ENCODE measurements around the gene PIGBOS1.

PIGBOS1 gene

DNA sequence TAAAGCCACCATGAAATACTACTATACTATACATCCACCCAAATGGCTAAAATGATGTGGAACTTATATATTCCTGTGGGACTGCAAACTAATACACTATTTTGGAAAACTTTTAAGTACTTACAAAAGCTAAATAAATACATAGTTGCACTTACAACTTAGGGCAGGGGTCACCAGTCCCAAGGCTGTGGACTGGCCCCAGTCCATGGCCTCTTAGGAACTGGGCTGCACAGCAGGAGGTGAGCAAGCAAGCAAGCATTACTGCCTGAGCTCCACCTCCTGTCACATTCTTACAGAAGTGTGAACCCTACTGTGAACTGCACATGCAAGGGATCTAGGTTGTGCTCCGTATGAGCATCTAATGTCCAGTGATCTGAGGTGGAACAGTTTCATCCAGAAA is 18.2 kb upstream of the PIGBOS1 start:
- DNase-seq (ENCODE audit: low read depth): no peak
- TF ChIP-seq, protein P1, sequence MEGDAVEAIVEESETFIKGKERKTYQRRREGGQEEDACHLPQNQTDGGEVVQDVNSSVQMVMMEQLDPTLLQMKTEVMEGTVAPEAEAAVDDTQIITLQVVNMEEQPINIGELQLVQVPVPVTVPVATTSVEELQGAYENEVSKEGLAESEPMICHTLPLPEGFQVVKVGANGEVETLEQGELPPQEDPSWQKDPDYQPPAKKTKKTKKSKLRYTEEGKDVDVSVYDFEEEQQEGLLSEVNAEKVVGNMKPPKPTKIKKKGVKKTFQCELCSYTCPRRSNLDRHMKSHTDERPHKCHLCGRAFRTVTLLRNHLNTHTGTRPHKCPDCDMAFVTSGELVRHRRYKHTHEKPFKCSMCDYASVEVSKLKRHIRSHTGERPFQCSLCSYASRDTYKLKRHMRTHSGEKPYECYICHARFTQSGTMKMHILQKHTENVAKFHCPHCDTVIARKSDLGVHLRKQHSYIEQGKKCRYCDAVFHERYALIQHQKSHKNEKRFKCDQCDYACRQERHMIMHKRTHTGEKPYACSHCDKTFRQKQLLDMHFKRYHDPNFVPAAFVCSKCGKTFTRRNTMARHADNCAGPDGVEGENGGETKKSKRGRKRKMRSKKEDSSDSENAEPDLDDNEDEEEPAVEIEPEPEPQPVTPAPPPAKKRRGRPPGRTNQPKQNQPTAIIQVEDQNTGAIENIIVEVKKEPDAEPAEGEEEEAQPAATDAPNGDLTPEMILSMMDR (IDR thresholded peaks at IDR 0.05; ENCODE audit: insufficient read depth, low read depth, low read length, missing control alignments): no peak
- no peak overlapping the region for H3K4me3 ChIP-seq (ENCODE audit: low read depth, low read length)

DNA sequence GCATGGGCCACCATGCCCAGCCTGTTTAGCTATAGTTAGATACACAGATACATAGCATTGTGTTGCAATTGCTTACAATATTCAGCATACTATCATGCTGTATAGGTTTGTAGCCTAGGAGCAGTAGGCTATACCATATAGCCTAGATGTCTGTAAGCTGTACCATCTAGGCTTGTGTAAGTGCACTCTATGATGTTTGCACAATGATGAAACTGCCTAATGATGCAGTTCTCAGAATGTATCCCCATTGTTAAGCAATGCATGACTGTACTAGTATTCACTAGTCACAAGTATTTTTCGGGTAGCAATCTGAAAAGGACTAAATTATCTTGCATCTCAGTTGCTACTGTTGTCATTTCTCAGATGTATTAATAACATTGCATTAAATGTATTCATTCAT is 16.1 kb upstream of the PIGBOS1 start:
- H3K4me3 ChIP-seq (ENCODE audit: low read depth, low read length): no peak overlapping the region

DNA sequence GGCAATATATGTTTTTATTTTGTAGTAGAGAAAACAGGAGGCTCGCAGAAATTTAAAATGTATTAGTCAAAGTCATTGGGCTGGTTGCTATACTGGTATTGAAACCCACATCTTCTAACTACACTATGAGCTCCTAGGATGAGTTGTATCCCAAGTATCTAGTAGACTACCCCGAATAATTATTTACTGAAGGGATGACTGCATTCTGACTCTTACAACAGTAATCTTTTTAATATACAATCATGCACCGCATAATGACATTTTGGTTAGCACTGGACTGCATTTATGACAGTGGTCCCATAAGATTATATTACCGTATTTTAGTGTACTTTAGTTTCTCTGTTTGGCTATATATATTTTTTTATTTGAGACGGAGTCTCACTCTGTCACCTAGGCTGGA is 15.4 kb upstream of the PIGBOS1 start:
- TF ChIP-seq, protein P1 (IDR thresholded peaks at IDR 0.05; ENCODE audit: insufficient read depth, low read depth, low read length, missing control alignments): no peak
- H3K4me3 ChIP-seq (ENCODE audit: low read depth, low read length): no peak overlapping the region
- DNase-seq (ENCODE audit: low read depth): no peak

More for the DNA sequence above, 16.1 kb upstream of the PIGBOS1 start:
- DNase-seq (ENCODE audit: low read depth): no peak
- TF ChIP-seq, protein P1 (IDR thresholded peaks at IDR 0.05; ENCODE audit: insufficient read depth, low read depth, low read length, missing control alignments): no peak

DNA sequence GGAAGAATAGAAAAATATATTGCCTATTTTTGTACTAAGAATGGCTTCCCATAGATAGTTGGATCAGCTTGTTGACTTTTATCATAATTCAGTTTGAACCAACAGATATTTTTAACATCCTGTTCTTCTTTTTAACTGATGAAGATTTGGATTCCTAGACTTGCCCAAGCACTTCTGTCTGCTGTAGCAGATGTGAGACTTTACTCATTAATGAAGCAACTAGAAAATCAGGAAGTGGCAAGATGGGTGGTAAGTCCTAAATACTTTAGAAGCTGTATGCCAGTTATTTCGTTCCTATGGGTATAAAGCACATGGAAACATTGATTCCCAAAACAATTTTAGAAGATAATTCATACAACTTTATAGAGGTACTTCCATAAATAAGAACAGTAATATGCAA is 8.5 kb upstream of the PIGBOS1 start:
- no peak overlapping the region for H3K4me3 ChIP-seq (ENCODE audit: low read depth, low read length)
- DNase-seq (ENCODE audit: low read depth): no peak
- TF ChIP-seq, protein P1 (IDR thresholded peaks at IDR 0.05; ENCODE audit: insufficient read depth, low read depth, low read length, missing control alignments): no peak

DNA sequence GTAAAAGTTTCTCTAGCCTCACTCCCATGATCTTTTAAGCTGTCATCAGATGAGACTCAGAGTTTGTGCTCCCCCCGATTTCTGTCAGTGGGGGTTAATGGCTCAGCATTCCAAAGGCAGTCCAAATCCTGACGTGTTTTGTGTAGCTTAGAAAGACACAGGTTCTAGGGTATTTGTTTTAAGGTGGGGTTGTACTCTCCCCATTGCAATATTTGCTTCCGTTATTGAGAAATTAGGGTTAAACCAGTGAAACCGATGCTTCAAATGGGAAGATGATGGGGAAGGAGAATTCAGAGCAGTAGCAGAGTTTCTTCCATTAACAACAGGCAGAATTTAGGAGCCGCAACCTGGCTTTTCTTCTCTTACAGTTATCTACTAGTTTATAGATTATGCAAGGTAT is 3.5 kb upstream of the PIGBOS1 start:
- H3K4me3 ChIP-seq (ENCODE audit: low read depth, low read length): no peak overlapping the region
- no peak for DNase-seq (ENCODE audit: low read depth)
- TF ChIP-seq, protein P1 (IDR thresholded peaks at IDR 0.05; ENCODE audit: insufficient read depth, low read depth, low read length, missing control alignments): no peak

DNA sequence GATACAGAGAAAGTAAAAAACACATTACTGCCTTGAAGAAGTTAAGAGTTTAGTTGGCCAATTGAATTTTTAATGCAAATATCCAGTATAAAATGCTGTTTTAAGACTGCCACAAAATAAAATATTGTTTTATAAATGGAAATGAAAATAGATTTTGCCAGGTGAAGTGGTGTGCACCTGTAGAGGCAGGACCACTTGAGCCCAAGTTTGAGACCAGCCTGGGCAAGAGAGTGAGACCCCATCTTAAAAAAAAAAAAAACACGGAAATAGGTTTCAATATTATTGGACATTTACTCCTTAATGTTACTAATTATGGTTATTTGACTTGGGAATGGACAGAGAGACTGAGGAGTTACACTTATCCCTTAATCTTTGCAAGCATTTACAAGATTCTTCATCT is 2.0 kb upstream of the PIGBOS1 start:
- TF ChIP-seq, protein P1 (IDR thresholded peaks at IDR 0.05; ENCODE audit: insufficient read depth, low read depth, low read length, missing control alignments): no peak
- DNase-seq (ENCODE audit: low read depth): no peak
- H3K4me3 ChIP-seq (ENCODE audit: low read depth, low read length): no peak overlapping the region

DNA sequence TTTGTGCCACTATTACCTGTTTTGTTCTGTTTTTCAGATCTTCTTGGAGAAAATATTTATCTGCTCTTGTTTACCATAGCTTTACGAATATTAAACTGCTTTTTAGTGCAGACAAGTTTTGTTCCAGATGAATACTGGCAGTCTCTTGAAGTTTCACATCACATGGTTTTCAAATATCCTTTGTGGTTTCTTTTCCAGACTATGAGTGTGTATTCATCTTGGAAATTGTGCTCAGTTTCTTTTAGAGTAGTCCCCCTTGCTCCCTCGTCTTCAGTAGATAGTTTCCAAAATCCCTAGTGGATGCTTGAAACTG is 1.3 kb upstream of the PIGBOS1 start:
- TF ChIP-seq, protein P1 (IDR thresholded peaks at IDR 0.05; ENCODE audit: insufficient read depth, low read depth, low read length, missing control alignments): no peak
- DNase-seq (ENCODE audit: low read depth): no peak
- peak overlapping the region; percentile 87 for H3K4me3 ChIP-seq (ENCODE audit: low read depth, low read length)
